WTC11 (cell line): Measurements from ENCODE around the gene ITGA8. TPM values are rescaled to one million over a fixed set of nuclear protein-coding genes. Genes with fewer than 3 reads are reported as not detected.

ENCODE experiments used
- ATAC-seq: fragments of 200-7000 bp; cut with Tn5 transposase; 2 replicates; pipeline ENCODE4 v1.10.0; 2021; ENCODE audit warnings: mild to moderate bottlenecking, moderate library complexity
- CTCF ChIA-PET: fragments of 300-600 bp; sonication (Branson Sonifier 250); formaldehyde crosslinking; loops from one replicate; lab custom pipeline; 2021; ENCODE audit warnings: antibody characterized with exemption; lab: Charles Lee
- POLR2A ChIA-PET: fragments of 350-600 bp; sonication (Branson Sonifier 250); formaldehyde crosslinking; loops from one replicate; lab custom pipeline; 2021; ENCODE audit warnings: antibody characterized with exemption; lab: Charles Lee
- DNase-seq: peaks from one replicate; pipeline ENCODE4 v3.0.0; 2021; ENCODE audit warnings: low spot score
- H3K27ac Mint-ChIP-seq: 2 replicates; pipeline ENCODE4 v1.8.0; 2021; ENCODE audit warnings: mixed read lengths
- H3K27me3 Mint-ChIP-seq: 2 replicates; pipeline ENCODE4 v1.8.0; 2021; ENCODE audit warnings: low read depth, mild to moderate bottlenecking, moderate library complexity, mixed read lengths
- H3K36me3 Mint-ChIP-seq: 2 replicates; pipeline ENCODE4 v1.8.0; 2021; ENCODE audit warnings: mixed read lengths
- H3K4me1 Mint-ChIP-seq: 2 replicates; pipeline ENCODE4 v1.8.0; 2022; ENCODE audit warnings: mixed read lengths
- H3K4me3 Mint-ChIP-seq: 2 replicates; pipeline ENCODE4 v1.8.0; 2021; ENCODE audit warnings: mild to moderate bottlenecking, moderate library complexity, mixed read lengths
- H3K9me3 Mint-ChIP-seq: 2 replicates; pipeline ENCODE4 v1.8.0; 2021; ENCODE audit warnings: mixed read lengths
- ARID4B ChIP-seq: sonication (generic); formaldehyde crosslinking; IDR thresholded peaks from 2 replicates; pipeline ENCODE4 v1.8.0; 2023; ENCODE audit warnings: missing genetic modification reagents, mild to moderate bottlenecking, borderline replicate concordance
- ATF1 ChIP-seq: sonication (generic); formaldehyde crosslinking; IDR thresholded peaks from 2 replicates; pipeline ENCODE4 v1.8.1; 2023; ENCODE audit warnings: mild to moderate bottlenecking, moderate library complexity, missing genetic modification reagents
- CREB1 ChIP-seq: sonication (generic); formaldehyde crosslinking; IDR thresholded peaks from 2 replicates; pipeline ENCODE4 v1.8.0; 2023; ENCODE audit warnings: mild to moderate bottlenecking, missing genetic modification reagents
- ESRRA ChIP-seq: sonication (generic); formaldehyde crosslinking; IDR thresholded peaks from 2 replicates; pipeline ENCODE4 v1.8.1; 2022; ENCODE audit warnings: mild to moderate bottlenecking, missing genetic modification reagents, borderline replicate concordance
- HMGXB4 ChIP-seq: sonication (generic); formaldehyde crosslinking; IDR thresholded peaks from 2 replicates; pipeline ENCODE4 v1.8.1; 2023; ENCODE audit warnings: mild to moderate bottlenecking, moderate library complexity, missing genetic modification reagents
- KAT7 ChIP-seq: sonication (generic); formaldehyde crosslinking; IDR thresholded peaks from 2 replicates; pipeline ENCODE4 v1.8.1; 2023; ENCODE audit warnings: missing genetic modification reagents, mild to moderate bottlenecking, borderline replicate concordance
- MAX ChIP-seq: sonication (generic); formaldehyde crosslinking; IDR thresholded peaks from 2 replicates; pipeline ENCODE4 v1.8.0; 2022; ENCODE audit warnings: mild to moderate bottlenecking, missing genetic modification reagents
- MXD4 ChIP-seq: fragments of 250-450 bp; sonication (Bioruptor Pico); IDR thresholded peaks from 2 replicates; pipeline ENCODE4 v1.8.0; 2021; ENCODE audit warnings: mild to moderate bottlenecking, moderate library complexity, borderline replicate concordance
- MYBL2 ChIP-seq: sonication (generic); formaldehyde crosslinking; IDR thresholded peaks from 2 replicates; pipeline ENCODE4 v1.8.1; 2023; ENCODE audit warnings: mild to moderate bottlenecking, moderate library complexity, missing genetic modification reagents
- NFE2L1 ChIP-seq: sonication (generic); formaldehyde crosslinking; IDR thresholded peaks from 2 replicates; pipeline ENCODE4 v1.8.1; 2023; ENCODE audit warnings: missing genetic modification reagents
- NR1H2 ChIP-seq: sonication (generic); formaldehyde crosslinking; IDR thresholded peaks from 2 replicates; pipeline ENCODE4 v1.9.0; 2021; ENCODE audit warnings: mild to moderate bottlenecking, moderate library complexity, missing genetic modification reagents
- OVOL2 ChIP-seq: fragments of 250-450 bp; sonication (Bioruptor Pico); IDR thresholded peaks from 2 replicates; pipeline ENCODE4 v1.9.0; 2021; ENCODE audit warnings: mild to moderate bottlenecking, borderline replicate concordance
- PRDM15 ChIP-seq: sonication (generic); formaldehyde crosslinking; IDR thresholded peaks from 2 replicates; pipeline ENCODE4 v1.8.0; 2022; ENCODE audit warnings: missing genetic modification reagents
- SMAD3 ChIP-seq: sonication (generic); formaldehyde crosslinking; IDR thresholded peaks from 2 replicates; pipeline ENCODE4 v1.8.0; 2022; ENCODE audit warnings: missing genetic modification reagents, mild to moderate bottlenecking, borderline replicate concordance
- SOX15 ChIP-seq: fragments of 250-450 bp; sonication (Bioruptor Pico); IDR thresholded peaks from 2 replicates; pipeline ENCODE4 v1.9.0; 2021; ENCODE audit warnings: mild to moderate bottlenecking
- TEAD4 ChIP-seq: sonication (generic); formaldehyde crosslinking; IDR thresholded peaks from 2 replicates; pipeline ENCODE4 v1.8.0; 2022; ENCODE audit warnings: mild to moderate bottlenecking, missing genetic modification reagents
- ZNF138 ChIP-seq: sonication (generic); formaldehyde crosslinking; conservative IDR thresholded peaks from 2 replicates; pipeline ENCODE4 v1.8.1; 2022; ENCODE audit warnings: mild to moderate bottlenecking, moderate library complexity, missing genetic modification reagents
- ZNF416 ChIP-seq: fragments of 250-450 bp; sonication (Bioruptor Pico); IDR thresholded peaks from 2 replicates; pipeline ENCODE4 v1.9.0; 2021; ENCODE audit warnings: mild to moderate bottlenecking, inconsistent platforms
- ZNF423 ChIP-seq: fragments of 250-450 bp; sonication (Bioruptor Pico); IDR thresholded peaks from 2 replicates; pipeline ENCODE4 v2.1.2; 2022; ENCODE audit warnings: mild to moderate bottlenecking, moderate library complexity
- ZSCAN18 ChIP-seq: fragments of 250-450 bp; sonication (Bioruptor Pico); IDR thresholded peaks from 2 replicates; pipeline ENCODE4 v2.1.2; 2022; ENCODE audit warnings: mild to moderate bottlenecking, moderate library complexity
- total RNA-seq: library from RNA; stranded (reverse); gene quantifications from 3 replicates; pipeline ENCODE4 v1.2.3, GENCODE V29; 2021
- TF ChIP-seq, protein P1 (sequence below): fragments of 250-450 bp; sonication (Bioruptor Pico); IDR thresholded peaks from 2 replicates; pipeline ENCODE4 v1.9.0; 2021; ENCODE audit warnings: mild to moderate bottlenecking

ITGA8 gene
- total RNA-seq, 1 experiment from 2014 or later, result not detected

DNA sequence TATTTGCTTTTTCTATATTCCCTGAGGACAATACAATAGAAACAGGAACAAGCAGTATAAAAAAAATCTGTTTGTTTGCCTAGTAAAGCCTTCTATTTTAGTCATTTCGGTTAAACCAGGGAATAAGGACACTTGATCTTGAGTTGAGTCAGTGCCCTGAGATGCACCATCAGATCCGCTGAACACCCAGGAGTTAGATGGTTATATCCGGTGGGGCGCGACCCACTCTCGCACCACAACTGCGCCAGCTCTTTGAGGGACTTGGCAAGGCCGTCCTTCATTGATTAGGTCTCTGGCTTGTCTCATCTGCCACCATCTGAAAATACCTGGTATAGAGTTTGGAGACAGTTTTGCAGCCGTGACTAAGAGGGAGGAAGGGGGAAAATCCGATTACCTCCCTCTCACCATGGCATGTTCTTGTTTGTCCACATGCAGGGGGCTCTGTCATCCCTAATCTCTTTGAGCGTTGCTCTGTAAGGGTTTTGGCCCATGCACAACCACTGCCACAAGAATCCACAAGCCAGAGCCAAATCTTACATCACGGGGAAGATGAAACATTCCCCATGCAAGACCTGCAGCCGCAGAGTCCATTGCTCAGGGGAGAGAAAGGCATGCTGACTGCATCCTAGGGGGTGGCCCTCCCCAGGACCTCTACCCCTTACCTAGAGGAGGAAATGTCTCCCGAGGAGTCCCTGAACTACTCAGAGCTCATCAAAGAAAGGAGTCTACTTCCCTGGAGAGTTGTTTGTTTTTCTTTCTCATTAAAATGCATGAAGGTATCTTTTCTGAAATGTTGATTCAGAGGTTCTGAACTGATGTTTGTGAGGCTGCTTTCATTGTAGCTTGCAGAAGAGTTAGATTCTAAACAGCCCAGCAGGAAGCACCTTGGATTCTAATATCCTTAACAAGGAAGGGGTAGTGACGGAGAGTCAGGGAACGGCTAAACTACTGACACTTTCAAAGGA, 247.0 kb downstream of the ITGA8 start (continued):
- no peak for TF ChIP-seq PRDM15 (CRISPR knock-in tag)
- no peak for TF ChIP-seq SMAD3 (CRISPR knock-in tag)

DNA sequence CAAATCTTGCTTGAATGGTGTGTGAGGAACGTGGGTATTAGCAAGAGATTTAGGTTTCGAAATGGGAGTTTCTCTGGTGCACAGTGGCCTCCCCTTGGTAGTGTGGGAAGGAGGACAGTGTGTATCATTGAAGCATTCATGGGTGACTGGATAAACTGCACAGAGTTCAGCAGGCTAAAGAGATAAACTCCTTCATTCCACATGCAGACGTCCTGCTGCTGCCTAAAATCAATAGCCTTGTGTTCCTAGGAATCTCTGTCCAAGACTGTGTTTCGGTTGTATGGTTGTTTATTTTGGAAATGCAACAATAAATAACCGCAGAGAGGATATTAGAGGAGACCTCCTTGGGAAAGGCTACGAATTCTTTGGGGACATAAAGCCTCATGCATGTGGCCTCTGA, 247.7 kb downstream of the ITGA8 start:
- no peak overlapping the region for H3K27ac Mint-ChIP-seq
- ATAC-seq (no peak), DNase-seq (no peak)
- peaks cover 5% of the 10 kb centered on the region for H3K36me3 Mint-ChIP-seq
- H3K4me1 Mint-ChIP-seq, result peaks cover 37% of the 10 kb centered on the region
- peaks cover 98% of the 10 kb centered on the region for H3K27me3 Mint-ChIP-seq
- CTCF ChIA-PET, result interaction anchor here (1.1 to 1.5 kb wide), 3 partner anchors 33 to 248 kb away, joined by 3 read pairs; partner anchors contain the start of gene ITGA8
- POLR2A ChIA-PET, result no interaction called here
- H3K4me3 Mint-ChIP-seq, result no peak overlapping the region
- H3K9me3 Mint-ChIP-seq, result peaks cover 5% of the 10 kb centered on the region
- no peak for TF ChIP-seq MAX (CRISPR knock-in tag)
- TF ChIP-seq CREB1 (CRISPR knock-in tag), result no peak
- TF ChIP-seq TEAD4, result no peak
- no peak for TF ChIP-seq ATF1
- no peak for TF ChIP-seq ZSCAN18
- TF ChIP-seq NFE2L1 (CRISPR knock-in tag), result no peak
- TF ChIP-seq KAT7 (CRISPR knock-in tag), result no peak
- TF ChIP-seq, protein P1, sequence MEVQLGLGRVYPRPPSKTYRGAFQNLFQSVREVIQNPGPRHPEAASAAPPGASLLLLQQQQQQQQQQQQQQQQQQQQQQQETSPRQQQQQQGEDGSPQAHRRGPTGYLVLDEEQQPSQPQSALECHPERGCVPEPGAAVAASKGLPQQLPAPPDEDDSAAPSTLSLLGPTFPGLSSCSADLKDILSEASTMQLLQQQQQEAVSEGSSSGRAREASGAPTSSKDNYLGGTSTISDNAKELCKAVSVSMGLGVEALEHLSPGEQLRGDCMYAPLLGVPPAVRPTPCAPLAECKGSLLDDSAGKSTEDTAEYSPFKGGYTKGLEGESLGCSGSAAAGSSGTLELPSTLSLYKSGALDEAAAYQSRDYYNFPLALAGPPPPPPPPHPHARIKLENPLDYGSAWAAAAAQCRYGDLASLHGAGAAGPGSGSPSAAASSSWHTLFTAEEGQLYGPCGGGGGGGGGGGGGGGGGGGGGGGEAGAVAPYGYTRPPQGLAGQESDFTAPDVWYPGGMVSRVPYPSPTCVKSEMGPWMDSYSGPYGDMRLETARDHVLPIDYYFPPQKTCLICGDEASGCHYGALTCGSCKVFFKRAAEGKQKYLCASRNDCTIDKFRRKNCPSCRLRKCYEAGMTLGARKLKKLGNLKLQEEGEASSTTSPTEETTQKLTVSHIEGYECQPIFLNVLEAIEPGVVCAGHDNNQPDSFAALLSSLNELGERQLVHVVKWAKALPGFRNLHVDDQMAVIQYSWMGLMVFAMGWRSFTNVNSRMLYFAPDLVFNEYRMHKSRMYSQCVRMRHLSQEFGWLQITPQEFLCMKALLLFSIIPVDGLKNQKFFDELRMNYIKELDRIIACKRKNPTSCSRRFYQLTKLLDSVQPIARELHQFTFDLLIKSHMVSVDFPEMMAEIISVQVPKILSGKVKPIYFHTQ (CRISPR knock-in tag), result no peak
- no peak for TF ChIP-seq ESRRA
- TF ChIP-seq HMGXB4 (CRISPR knock-in tag), result no peak
- no peak for TF ChIP-seq MXD4 (CRISPR knock-in tag)
- TF ChIP-seq ARID4B (CRISPR knock-in tag), result no peak
- TF ChIP-seq OVOL2 (CRISPR knock-in tag), result no peak
- TF ChIP-seq ZNF416 (CRISPR knock-in tag), result no peak
- TF ChIP-seq SOX15 (CRISPR knock-in tag), result no peak
- TF ChIP-seq ZNF423 (CRISPR knock-in tag), result no peak
- no peak for TF ChIP-seq ZNF138 (CRISPR knock-in tag)
- TF ChIP-seq NR1H2 (CRISPR knock-in tag), result no peak
- TF ChIP-seq MYBL2 (CRISPR knock-in tag), result no peak
